AG04450 (cell line): ENCODE measurements around the gene NPHP4. TPM values are rescaled to one million over a fixed set of nuclear protein-coding genes. Genes with fewer than 3 reads are reported as not detected.

Source experiments
- CTCF ChIA-PET: fragments of 300-600, 350-600 bp; formaldehyde crosslinking; extraction: SDS; loops from one replicate; lab custom pipeline; 2022; ENCODE audit warnings: antibody characterized with exemption, inconsistent platforms; lab: Charles Lee
- POLR2A ChIA-PET: fragments of 350-600 bp; formaldehyde crosslinking; extraction: SDS; loops from one replicate; lab custom pipeline; 2021; ENCODE audit warnings: antibody characterized with exemption, inconsistent platforms; lab: Yijun Ruan, JAX
- DNase-seq: peaks from one replicate; pipeline ENCODE4 v3.0.0-alpha.2; 2011; ENCODE audit warnings: low read depth, low spot score
- H3K27ac ChIP-seq: one replicate; pipeline ENCODE4 v1.5.1; 2012; ENCODE audit warnings: low read depth, low read length, control low read depth
- H3K27me3 ChIP-seq: one replicate; pipeline ENCODE4 v1.6.0; 2012; ENCODE audit warnings: low read length; ENCODE audit not compliant: control insufficient read depth, insufficient read depth
- H3K4me3 ChIP-seq: 2 replicates; pipeline ENCODE4 v1.5.1; 2011; ENCODE audit warnings: mild to moderate bottlenecking, low read depth, low read length, control low read depth
- H3K9me3 ChIP-seq: 2 replicates; pipeline ENCODE4 v1.5.1; 2012; ENCODE audit warnings: low read length; ENCODE audit not compliant: control insufficient read depth, insufficient read depth
- CTCF ChIP-seq: IDR thresholded peaks from 2 replicates; pipeline ENCODE4 v1.5.1; 2011; ENCODE audit warnings: low read depth, low read length, control low read depth, inconsistent platforms
- polyA plus RNA-seq: library from polyadenylated mRNA; depleted of rRNA; stranded (reverse); fragments of >200 nt; gene quantifications from 2 replicates; pipeline ENCODE4 v1.2.3, GENCODE V29; 2011

Gene NPHP4
- polyA plus RNA-seq, 1 experiment, result 1.6 TPM

DNA sequence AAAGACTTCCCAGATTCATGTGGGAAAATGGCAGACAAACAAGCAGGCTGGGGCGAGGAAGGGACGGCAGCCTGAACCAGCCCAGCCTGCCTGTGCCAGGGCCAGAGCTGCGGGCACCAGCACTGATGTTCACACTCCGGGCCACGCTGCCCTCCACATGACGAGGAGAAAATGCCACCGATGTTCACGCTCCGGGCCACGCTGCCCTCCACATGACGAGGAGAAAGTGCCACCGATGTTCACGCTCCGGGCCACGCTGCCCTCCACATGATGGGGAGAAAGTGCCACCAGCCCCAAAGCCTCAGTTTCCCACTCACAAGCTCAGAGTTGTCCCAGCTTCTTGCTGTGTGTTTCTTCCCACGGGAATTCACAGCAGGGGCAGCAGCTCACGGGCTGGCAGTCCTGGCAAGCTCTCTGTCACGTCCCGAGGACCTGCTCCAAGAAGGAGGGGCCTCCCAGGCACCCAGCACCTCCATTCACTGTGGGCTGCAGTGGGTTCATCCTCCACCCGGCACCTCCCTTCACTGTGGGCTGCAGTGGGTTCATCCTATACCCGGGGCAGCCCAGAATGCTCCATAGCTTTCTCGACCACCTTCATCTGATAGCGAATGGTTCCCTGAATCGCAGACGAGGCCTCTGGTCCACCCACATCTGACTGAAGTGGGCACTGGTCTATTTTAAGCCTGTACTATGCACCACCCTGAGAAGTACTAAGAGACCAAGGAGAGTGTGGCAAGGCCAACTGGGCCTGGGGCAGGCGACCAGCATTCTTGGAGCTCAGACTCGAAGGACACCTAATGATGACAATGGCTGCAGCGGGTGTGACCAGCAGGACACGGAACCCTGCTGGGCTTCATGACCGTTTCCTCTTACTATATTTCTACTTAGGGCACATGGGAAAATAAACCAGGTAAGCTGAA is 108.8 kb downstream of the NPHP4 start:
- Histone ChIP-seq H3K9me3 (peaks cover 6% of the 10 kb centered on the region; the same call in 1 of the 2 replicates), H3K27ac (no peak overlapping the region), H3K4me3 (no peak overlapping the region), H3K27me3 (no peaks in the 10 kb centered on the region)
- CTCF ChIA-PET, result no interaction called here
- TF ChIP-seq CTCF, result no peak
- POLR2A ChIA-PET, result no interaction called here
- DNase-seq, result no peak

GRCh38 chr1:5882367-5883128 is 109.7 kb downstream of the NPHP4 start:
- DNase-seq, result no peak
- CTCF ChIA-PET, result no interaction called here
- Histone ChIP-seq H3K27me3 (no peaks in the 10 kb centered on the region), H3K27ac (no peak overlapping the region), H3K4me3 (no peak overlapping the region), H3K9me3 (peaks cover 6% of the 10 kb centered on the region; the same call in 1 of the 2 replicates)
- no peak for TF ChIP-seq CTCF
- POLR2A ChIA-PET, result no interaction called here

- peaks cover 6% of the 10 kb centered on the region; the same call in 1 of the 2 replicates for H3K9me3 ChIP-seq
- no peak overlapping the region for H3K4me3 ChIP-seq
- no peak for TF ChIP-seq CTCF
- H3K27me3 ChIP-seq, result no peaks in the 10 kb centered on the region
- no peak for DNase-seq
- H3K27ac ChIP-seq, result no peak overlapping the region
- POLR2A ChIA-PET, result no interaction called here
- CTCF ChIA-PET, result interaction anchor here (1.0 kb wide), 1 partner anchor 13 kb away, joined by 3 read pairs; no protein-coding TSS in a partner anchor
These were observed 110.6 kb downstream of the NPHP4 start for GRCh38 chr1:5881526-5882222.

GRCh38 chr1:5880630-5881405 is 111.4 kb downstream of the NPHP4 start:
- Histone ChIP-seq H3K4me3 (no peak overlapping the region), H3K27me3 (no peaks in the 10 kb centered on the region), H3K9me3 (peaks cover 6% of the 10 kb centered on the region; the same call in 1 of the 2 replicates), H3K27ac (no peak overlapping the region)
- POLR2A ChIA-PET, result no interaction called here
- TF ChIP-seq CTCF, result no peak
- DNase-seq, result no peak
- CTCF ChIA-PET, result interaction anchor here (1.0 kb wide), 1 partner anchor 13 kb away, joined by 3 read pairs; no protein-coding TSS in a partner anchor
